HTERT RPE-1 (cell line): ENCODE measurements around the gene CLIC4.
"Not testable (repeated sequence)": the region's sequence is repeated elsewhere in the genome, so short reads cannot be mapped to it uniquely, and the experiment has no call there.

Source experiments
- in situ Hi-C: fragments of 300-500 bp; cut with MboI; formaldehyde crosslinking; loops from 4 replicates; pipeline ENCODE4 v1.14.3; 2020; ENCODE audit warnings: low sequenced_read_pairs

Gene CLIC4

DNA sequence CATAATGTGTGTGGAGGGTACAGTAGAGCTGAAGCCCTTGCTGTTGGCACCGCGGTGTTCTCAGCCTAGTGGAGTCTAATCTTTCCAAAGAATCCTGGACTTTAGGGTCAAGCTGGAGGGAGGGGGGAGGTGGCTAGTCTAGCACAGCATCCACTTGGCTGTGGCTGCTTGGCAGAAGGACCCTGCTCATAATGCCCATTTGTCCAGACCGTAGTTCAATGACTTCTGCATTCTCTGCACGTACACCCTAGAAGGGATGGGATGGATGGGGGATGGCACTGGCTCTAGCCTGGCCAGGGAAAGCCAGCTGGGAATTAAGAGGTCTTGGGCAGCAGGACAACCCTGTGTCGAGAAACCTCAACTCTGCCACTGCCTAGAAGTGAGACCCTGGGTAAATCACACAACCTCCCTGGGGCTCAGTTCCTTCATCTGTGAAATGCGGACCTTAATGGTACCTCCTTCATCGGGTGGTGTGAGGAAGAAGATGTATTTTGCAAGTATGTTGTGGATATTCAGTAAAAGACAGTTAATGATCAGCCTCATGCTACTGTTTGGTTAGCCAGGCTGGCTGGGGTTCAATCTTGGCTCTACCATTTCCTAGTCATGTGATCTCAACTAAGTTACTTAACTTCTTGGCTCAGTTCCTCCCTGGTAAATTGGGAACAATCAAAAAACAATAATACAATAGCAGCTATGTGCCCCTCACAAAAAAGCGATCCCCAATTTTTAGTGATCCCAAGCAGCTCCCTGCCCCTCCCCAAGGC is 27.2 kb upstream of the CLIC4 start:
- in situ Hi-C loops, result no loop called here

DNA sequence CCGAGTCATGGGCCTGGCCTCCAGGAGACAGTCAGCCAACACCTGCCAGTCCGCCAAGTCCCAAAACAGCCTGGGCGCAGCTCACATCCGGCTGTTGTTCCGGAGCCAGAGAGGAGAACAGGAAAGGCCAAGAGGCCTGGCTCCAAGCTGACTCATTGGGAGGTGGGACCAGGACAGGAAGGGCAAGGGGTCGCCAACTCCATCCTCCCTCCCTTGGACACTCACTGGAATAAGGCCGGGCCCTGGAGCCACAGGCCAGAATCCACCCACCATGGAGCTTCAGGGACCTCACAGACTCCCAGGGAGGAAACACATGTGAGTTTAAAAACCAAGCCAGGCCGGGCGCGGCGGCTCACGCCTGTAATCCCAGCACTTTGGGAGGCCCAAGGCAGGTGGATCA is 25.1 kb upstream of the CLIC4 start:
- in situ Hi-C loops, result no loop called here

DNA sequence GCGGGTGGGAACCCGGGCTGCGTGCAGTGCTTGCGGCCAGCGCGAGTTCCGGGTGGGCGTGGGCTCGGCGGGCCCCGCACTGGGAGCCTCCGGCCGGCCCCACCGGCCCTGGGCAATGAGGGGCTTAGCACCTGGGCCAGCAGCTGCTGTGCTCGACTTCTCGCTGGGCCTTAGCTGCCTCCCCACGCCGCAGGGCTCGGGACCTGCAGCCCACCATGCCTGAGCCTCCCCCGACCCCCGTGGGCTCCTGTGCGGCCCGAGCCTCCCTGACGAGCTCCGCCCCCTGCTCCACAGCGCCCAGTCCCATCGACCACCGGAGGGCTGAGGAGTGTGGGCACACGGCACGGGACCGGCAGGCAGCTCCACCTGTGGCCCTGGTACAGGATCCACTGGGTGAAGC is 23.7 kb upstream of the CLIC4 start:
- in situ Hi-C loops, result no loop called here

DNA sequence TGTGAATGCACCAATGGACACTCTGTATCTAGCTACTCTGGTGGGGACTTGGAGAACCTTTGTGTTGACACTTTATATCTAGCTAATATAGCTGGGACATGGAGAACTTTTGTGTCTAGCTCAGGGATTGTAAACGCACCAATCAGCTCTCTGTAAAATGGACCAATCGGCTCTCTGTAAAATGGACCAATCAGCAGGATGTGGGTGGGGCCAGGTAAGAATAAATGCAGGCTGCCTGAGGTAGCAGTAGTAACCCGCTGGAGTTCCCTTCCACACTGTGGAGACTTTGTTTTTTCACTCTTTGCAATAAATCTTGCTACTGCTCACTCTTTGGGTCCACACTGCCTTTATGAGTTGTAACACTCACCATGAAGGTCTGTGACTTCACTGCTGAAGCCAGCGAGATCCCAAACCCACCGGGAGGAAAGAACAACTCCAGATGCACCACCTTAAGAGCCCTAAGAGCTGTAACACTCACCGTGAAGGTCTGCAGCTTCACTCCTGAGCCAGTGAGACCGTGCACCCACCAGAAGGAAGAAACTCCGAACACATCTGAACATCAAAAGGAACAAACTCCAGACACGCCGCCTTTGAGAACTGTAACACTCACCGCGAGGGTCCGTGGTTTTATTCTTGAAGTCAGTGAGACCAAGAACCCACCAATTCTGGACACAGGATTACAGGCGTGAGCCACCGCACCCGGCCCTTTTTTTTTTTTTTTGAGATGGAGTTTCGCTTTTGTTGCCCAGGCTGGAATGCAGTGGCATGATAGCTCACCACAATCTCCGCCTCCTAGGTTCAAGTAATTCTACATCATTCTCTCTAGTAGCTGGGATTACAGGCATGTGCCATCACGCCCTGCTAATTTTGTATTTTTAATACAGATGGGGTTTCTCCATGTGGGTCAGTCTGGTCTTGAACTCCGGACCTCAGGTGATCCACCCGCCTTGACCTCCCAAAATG is 22.9 kb upstream of the CLIC4 start:
- in situ Hi-C loops, result not testable (repeated sequence)

DNA sequence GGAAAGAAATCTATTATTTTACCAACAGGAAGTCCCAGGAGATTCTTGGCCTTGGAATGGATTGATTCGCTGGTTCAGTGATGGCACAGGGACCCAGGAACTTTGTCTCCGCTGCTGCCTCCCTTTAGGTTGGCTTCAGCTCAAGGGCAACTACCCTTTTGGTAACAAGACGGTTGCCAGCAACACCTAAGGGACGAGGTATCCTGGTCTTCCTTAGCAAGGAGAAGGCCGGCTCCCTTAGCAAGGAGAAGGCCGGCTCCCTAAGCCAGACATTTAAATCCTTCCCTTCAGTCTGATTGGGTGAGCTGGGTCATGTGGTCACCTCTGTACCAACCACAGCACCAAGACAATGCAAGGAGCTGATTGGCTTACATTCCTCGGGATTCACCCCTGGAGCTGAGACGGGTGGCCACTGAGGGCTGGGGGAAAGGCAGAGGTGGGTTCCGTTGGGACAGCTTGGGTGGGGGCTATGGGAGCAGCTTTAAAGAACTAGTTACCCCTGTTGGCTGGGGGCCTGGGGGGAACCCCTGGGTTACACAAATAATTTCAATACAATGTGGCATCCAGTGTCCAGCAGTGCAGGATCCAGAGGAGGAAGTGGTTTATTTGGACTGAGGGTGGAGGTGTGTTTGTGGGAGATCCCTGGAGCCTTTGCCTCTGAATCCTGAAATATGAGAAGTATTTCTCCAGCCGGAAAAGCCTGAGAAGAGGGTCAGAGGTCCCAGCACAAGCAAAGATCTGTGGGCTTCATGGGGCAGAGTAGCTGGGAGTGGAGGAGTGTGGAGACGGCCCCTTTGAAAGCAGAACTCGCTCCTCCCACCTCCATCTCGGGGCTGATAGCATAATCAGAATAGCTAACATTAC is 20.7 kb upstream of the CLIC4 start:
- in situ Hi-C loops, result no loop called here

DNA sequence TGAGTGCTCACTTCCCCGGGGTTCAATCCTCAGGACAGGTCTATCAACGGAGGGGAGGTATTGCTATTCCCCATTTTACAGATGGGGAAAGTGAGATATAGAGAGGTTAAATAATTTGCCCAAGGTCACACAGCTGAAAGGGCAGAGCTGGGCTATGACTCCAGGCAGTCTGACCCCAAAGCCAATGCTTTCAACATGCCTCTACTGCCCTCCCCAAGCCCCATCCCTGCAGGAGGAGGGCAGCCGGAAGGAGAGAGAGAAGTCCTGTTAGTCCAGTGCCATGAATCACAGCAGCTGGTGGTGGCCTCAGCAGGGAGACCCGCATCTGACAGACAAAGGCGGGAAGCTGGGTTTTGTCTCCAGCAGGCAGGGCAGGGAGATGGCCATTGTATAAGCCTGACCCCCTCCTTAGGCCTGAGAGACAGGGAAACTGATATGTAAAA is 20.0 kb upstream of the CLIC4 start:
- in situ Hi-C loops, result no loop called here

DNA sequence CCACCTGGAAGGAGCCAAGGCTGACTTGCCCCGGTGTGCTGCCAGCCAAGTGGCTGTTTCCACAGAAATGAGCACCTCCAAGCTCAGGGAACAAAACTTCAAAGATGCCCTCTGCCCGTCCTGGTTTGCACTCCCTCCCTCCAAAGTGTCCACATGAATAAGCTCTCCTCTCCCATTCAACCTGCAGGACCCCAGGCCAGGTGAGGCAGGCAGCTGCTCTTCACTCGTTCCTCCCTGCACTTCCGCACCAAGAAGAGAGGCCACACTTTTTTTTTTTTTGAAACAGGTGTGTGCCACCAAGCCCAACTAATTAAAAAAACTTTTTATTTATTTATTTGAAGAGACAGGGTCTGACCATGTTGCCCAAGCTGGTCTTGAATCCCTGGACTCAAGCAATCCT is 18.5 kb upstream of the CLIC4 start:
- in situ Hi-C loops, result no loop called here

DNA sequence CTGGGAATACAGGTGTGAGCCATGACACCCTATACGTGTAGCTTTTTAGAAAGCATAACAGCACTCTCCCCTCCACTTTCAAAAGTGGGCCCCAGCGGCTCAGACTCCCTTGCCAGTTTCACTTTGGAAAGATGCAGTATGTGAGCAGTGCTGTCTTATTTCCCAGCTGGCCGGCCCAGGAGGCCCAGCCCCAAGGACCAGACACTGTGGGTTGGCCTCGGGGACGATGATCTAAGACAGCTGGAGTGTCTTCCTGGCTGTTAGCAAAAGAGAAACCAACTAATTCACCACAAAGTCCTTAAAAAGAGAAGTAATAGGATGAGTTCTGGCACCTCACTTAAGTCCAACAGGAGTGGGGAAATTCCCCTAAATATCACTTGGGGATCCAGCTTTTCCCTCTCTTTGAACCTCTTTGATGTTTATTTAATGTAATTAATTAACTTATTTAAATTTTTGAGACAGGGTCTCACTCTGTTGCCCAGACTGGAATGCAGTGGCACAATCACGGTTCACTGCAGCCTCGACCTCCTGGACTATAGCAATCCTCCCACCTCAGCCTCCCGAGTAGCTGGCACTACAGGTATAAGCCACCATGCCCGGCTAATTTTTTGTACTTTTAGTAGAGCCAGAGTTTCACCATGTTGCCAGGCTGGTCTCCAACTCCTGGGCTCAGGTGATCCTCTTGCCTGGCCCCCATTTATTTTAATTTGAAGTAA is 17.6 kb upstream of the CLIC4 start:
- in situ Hi-C loops, result no loop called here

DNA sequence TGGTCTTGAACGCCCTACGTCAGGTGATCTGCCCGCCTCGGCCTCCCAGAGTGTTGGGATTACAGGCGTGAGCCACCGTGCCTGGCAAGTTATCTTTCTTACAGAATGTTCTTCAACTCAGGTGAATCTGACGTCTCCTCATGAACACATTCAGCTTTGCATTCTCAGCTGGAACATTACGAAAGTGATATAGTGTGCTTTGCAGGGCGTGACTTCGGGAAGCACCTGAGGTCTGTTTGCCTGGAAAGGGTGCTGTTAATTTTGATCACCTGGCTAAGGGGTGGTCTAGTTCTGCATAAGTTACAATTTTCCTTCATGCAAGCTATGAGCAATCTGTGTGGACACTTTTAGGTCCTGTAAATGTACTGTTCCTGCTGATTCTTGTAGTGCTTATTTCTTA is 16.3 kb upstream of the CLIC4 start:
- in situ Hi-C loops, result no loop called here

DNA sequence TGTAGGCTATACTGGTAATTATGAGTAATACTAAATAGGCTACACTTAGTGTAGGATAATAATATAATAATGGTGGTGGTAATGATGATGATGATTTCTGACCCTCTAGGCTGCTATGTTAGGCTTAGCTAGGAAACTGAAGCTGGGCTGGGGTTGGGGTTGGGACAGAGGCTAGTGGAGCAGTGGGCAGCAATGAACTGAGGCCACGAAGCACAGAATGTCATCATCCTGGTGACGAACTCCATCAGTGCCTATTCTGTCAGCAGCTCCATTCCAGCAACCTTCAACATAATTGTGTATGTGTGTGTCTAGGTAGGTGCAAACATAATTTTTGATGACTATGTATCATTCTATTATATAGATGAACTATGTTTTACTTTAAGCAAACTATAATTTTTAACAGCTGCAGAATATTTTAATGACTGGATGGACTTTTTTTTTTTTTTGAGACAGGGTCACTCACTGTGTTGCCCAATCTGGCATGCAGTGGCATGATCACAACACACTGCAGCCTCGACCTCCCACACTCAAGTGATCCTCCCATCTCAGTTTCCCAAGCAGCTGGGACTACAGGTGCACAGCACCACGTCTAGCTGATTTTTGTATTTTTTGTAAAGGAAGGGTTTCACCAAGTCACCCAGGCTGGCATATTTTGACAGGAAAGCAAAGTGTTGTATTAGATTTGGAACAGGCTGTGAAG is 12.9 kb upstream of the CLIC4 start:
- in situ Hi-C loops, result no loop called here

DNA sequence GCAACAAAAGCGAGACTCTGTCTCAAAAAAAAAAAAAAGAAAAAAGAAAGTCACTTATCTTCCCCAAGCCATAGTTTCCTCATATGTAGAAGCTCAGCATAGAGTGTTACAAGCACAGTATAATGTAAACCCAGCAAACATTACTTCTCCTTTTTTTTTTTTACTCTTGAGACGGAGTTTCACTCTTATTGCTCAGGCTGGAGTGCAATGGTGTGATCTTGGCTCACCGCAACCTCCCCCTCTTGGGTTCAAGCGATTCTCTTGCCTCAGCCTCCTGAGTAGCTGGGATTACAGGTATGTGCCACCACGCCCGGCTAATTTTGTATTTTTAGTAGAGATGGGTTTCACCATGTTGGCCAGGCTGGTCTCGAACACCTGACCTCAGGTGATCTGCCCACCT is 11.9 kb upstream of the CLIC4 start:
- in situ Hi-C loops, result not testable (repeated sequence)

DNA sequence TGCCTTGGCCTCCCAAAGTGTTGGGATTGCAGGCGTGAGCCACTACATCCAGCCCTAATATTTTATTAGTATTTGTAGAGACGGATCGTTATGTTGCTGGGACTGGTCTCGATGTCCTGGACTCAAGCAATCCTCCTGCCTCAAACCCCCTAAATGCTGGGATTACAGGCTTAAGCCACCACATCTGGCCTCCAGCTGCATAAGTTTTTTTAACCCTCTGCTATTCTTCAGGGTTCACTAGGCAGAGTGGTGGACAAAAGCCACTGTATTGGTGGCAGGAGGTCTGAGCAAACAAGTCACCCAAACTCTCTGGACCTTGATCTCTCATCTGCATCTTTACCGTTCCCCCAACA is 10.1 kb upstream of the CLIC4 start:
- in situ Hi-C loops, result no loop called here

DNA sequence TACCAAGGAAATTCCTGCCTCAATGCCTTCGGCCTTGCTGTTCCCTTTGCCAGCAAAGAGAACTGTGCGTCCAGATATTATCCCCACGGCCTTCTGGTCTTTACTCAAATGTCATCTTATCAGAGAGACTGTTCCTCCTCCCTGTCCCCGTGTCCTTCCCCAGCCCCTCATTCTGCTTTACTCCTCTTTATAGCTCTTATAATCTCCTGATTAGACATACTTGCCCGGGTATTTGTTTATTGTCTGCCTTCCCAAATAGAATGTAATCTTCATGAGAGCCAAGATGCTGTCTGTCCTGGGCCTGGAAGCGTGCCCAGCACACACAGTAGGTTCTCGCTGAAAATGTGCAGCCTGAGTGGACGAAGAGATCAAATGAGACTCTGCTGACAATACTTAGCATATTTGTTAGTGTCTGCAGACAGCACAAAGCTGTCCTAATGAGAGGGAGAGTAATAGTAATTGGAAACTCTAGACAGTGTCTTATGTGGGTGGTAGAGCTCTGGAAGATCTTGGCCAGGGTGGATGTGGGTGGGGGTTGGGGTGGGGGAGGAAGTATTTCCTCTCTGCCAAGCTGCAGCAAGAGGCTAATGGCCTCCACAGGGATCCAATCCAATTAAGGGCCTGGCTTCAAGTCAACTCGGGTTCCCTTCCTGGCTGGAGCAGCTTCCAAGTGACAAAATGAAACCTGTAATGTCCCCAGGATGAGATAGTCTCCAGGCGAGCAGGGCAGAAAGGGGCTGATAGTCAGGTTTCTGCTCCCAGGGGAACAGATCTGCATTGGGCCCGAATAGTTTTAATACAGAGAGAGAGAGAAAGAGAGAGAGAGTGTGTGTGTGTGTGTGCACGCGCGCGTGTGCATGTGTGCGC is 9.5 kb upstream of the CLIC4 start:
- in situ Hi-C loops, result no loop called here

DNA sequence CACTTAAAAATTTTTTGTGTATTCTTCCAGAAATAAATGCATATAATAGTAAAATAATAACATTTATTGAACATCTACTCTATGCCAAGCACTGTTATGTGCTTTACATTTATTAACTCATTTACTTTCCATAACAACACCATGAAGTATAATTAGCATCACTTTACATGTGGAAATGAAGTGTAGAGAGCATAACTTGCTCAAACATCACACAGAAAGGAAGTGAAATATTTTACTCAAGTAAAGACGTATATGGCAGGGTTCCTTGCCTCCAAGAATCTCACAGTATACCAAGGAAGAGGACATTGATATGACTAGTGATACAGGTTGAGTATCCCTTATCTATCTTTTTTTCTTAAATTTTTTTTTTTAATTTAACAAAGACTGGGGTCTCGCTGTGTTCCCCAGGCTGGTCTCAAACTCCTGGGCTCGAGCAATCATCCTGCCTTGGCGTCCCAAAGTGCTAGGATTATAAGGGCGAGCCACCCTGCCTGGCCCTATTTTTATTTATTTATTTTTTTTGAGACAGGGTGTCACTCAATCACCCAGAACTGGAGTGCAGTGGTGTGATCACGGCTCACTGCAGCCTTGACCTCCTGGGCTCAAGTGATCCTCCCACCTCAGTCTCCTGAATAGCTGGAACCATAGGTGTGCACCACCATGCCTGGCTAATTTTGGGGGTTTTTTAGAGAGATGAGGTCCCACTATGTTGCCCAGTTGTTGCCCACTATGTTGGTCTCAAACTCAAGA is 7.7 kb upstream of the CLIC4 start:
- in situ Hi-C loops, result no loop called here

DNA sequence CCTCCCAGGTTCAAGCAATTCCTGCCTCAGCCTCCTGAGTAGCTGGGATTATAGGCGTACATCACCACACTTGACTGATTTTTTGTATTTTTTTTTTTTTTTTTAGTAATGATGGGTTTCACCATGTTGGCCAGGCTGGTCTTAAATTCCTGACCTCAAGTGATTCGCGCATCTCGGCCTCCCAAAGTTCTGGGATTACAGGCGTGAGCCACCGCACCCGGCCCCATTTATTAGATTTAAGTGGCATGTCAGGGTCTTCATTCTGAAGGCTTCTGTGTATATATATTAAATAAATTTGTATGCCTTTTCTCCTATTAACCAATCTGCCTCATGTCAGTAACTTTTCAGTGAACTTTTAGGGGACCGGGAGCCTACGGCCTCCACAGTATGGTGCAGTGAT is 6.0 kb upstream of the CLIC4 start:
- in situ Hi-C loops, result no loop called here

DNA sequence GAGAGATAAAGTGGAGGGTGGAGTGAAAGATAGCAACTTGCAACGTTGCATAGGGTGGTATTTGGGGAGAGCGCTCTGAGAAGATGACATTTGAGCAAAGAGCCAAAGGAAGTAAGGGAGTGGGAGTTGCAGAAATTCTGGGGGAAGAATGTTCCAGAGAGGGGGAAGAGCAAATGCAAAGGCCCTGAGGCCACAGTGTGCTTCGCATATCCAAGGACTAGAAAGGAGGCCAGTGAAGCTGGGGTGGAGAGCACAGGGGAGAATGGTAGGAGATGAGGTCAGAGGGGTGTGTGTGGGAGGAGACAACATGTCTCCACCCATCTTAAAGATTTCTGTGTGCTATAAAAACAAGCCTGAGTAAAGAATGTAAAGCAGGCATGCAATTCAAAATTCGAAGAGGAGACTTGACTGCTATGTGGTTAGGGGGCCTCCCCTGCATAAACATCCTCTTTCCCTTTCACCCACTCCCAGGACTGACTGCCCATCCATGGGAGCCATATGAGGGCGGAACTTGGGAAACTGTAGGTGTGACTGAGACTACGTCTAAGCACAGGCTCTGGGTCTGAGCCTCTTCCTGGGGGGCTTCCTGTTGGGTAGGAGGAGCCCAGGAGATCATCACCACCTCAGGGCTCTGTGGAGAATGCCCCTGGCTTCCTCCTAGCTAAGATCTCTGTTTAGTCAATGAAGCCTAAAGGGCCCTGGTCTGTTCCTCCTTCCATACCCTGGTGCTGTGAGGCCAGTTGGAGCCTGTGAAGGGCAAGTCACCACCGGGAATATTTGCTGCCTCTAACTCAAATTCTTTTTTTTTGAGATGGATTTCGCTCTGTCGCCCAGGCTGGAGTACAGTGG is 2.9 kb upstream of the CLIC4 start:
- in situ Hi-C loops, result no loop called here

DNA sequence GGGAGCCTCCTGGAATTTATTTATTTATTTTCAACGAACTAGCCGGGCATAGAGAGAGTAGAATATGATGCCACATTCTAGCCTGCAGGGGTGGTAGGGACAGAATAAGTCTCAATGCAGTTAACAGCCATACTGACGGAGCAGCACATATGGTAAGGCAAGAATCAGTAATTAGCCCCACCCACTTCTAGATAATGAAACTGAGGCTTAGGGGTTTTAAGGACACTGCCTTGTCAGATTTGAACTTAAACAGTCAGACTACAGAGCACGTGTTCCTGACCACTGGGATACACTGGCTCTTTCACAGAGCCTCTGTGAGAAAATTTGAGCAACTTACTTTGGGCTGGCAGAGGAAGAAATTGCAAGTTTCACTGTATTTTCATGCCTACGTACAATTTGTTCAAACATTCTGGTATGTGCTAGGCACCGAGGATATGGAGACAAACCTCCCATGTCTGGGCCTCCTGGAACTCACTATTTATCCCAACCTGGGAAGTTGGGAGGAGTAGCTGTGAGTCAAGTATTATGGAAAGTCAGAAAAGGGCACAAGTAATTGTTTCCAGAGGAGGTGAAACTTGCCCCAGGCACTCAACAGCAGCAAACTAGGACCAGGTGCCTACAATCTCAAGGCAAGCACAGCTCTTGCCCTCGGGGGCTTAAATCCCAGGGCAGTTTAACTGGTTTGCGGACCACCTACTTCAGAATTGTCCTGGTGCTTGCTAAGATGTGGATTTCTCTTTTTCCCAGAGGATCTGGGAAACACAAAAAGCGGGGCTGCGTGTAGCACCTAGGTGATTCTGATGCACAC is 1.6 kb upstream of the CLIC4 start:
- in situ Hi-C loops, result no loop called here
